ENCODE data around the gene ABAT.

DNA sequence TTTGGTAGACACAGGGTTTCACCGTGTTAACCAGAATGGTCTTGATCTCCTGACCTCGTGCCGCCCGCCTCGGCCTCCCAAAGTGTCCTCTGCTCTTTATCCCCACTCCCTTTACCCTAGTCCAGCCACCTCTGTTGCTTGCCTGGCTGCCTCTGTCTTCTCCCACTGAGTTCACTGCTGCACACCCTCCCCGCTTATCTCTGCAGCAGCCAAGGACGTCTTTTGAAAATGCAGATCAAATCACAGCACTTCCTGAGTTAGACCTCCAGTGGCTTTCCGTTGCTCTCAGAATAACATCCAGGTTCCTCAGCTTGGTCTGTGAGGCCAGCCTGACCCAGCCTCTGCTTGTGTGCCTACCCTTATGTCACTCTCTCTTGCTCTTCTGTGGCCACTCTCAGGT, 47.5 kb upstream of the ABAT start:
- TF ChIP-seq, protein P1, sequence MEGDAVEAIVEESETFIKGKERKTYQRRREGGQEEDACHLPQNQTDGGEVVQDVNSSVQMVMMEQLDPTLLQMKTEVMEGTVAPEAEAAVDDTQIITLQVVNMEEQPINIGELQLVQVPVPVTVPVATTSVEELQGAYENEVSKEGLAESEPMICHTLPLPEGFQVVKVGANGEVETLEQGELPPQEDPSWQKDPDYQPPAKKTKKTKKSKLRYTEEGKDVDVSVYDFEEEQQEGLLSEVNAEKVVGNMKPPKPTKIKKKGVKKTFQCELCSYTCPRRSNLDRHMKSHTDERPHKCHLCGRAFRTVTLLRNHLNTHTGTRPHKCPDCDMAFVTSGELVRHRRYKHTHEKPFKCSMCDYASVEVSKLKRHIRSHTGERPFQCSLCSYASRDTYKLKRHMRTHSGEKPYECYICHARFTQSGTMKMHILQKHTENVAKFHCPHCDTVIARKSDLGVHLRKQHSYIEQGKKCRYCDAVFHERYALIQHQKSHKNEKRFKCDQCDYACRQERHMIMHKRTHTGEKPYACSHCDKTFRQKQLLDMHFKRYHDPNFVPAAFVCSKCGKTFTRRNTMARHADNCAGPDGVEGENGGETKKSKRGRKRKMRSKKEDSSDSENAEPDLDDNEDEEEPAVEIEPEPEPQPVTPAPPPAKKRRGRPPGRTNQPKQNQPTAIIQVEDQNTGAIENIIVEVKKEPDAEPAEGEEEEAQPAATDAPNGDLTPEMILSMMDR (IDR thresholded peaks at IDR 0.05; ENCODE audit: poor library complexity), result no peak
- no peak for TF ChIP-seq EZH2 (IDR thresholded peaks at IDR 0.05; ENCODE audit: borderline replicate concordance)
- no peak for TF ChIP-seq EZH2phosphoT487 (IDR thresholded peaks at IDR 0.05; ENCODE audit: low read depth, severe bottlenecking, unreplicated experiment)
